ENCODE measurements around the gene AGK.

GRCh38 chr7:141537906-141538305 is 13.3 kb upstream of the AGK start:
- TF ChIP-seq POU5F1 (IDR thresholded peaks at IDR 0.05; ENCODE audit: low read depth, low read length): no peak
- TF ChIP-seq JUN (IDR thresholded peaks at IDR 0.05; ENCODE audit: low read depth, low read length): no peak
- no peak for TF ChIP-seq SP2 (IDR thresholded peaks at IDR 0.05; ENCODE audit: low read length)
- TF ChIP-seq CTCF (IDR thresholded peaks at IDR 0.05; ENCODE audit: control extremely low read depth in 1 of 3, insufficient read depth in 1 of 3, low read depth in 1 of 3, low read length in 3 of 3): no peak
- no peak for TF ChIP-seq SIRT6 (IDR thresholded peaks at IDR 0.05; ENCODE audit: low read length)
- no peak for TF ChIP-seq POLR2A (IDR thresholded peaks at IDR 0.05; ENCODE audit: control extremely low read depth in 1 of 2, low read depth in 2 of 2, low read length in 2 of 2)
- no peak for TF ChIP-seq KDM1A (IDR thresholded peaks at IDR 0.05; ENCODE audit: borderline replicate concordance, low read length)
- no peak for TF ChIP-seq CEBPB (IDR thresholded peaks at IDR 0.05; ENCODE audit: low read depth, low read length)
